A673 (cell line): Measurements from ENCODE around the gene ENPP1.

Experiments
- CTCF ChIP-seq: fragments of 300-800, 200-600 bp; sonication (generic); conservative IDR thresholded peaks from 2 replicates; pipeline ENCODE4 v1.5.1; 2017; ENCODE audit warnings: low read depth, mild to moderate bottlenecking, antibody characterized with exemption, low read length, moderate library complexity, mixed read lengths
- EZH2 ChIP-seq: fragments of 200-600 bp; sonication (generic); IDR thresholded peaks from 2 replicates; pipeline ENCODE4 v1.6.1; 2017; ENCODE audit warnings: borderline replicate concordance, low read depth, mild to moderate bottlenecking, mixed read lengths, antibody characterized with exemption, low read length; ENCODE audit not compliant: poor library complexity, severe bottlenecking

GRCh38 chr6:131885237-131885636 is 77.4 kb downstream of the ENPP1 start:
- TF ChIP-seq CTCF, result no peak
- no peak for TF ChIP-seq EZH2
